Astrocyte of the spinal cord (primary cell): ENCODE measurements around the gene SLC4A8.

Source experiments
- DNase-seq: peaks from one replicate; pipeline ENCODE4 v3.0.0; 2011; ENCODE audit warnings: low read depth, low spot score
- H3K4me3 ChIP-seq: 2 replicates; pipeline ENCODE4 v1.5.1; 2011; ENCODE audit warnings: low read depth, mild to moderate bottlenecking, low read length, moderate library complexity
- CTCF ChIP-seq: IDR thresholded peaks from 2 replicates; pipeline ENCODE4 v1.5.1; 2012; ENCODE audit warnings: low read depth, mild to moderate bottlenecking, low read length, inconsistent platforms
- in situ Hi-C: cut with HindIII; loops from 2 replicates; pipeline ENCODE4 v1.10.0; 2017; ENCODE audit warnings: low sequenced_read_pairs

Gene SLC4A8

GRCh38 chr12:51517800-51518199, 93.2 kb downstream of the SLC4A8 start:
- H3K4me3 ChIP-seq: no peak overlapping the region
- no peak for TF ChIP-seq CTCF
- in situ Hi-C loops: no loop called here
- no peak for DNase-seq

DNA sequence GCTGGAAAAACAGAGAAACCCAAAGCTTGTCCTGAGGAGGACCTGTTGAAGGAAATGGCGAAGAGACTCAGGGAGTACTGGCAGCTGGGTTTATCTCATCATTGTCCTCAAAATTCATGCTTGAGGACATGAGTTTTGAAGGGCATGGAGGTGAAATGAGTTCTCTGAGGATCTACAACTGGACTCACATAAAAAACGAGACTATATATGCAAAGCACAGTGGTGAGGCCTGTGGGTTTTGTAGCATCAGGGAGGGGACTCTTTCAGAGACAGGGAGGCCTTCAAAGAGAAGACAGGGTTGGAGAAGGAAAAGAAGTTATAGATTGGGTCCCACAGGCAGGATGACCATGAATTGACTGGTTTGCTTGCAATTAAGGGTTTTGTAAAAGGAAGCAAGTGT, 95.1 kb downstream of the SLC4A8 start:
- no peak overlapping the region for H3K4me3 ChIP-seq
- DNase-seq: no peak
- in situ Hi-C loops: no loop called here
- no peak for TF ChIP-seq CTCF

DNA sequence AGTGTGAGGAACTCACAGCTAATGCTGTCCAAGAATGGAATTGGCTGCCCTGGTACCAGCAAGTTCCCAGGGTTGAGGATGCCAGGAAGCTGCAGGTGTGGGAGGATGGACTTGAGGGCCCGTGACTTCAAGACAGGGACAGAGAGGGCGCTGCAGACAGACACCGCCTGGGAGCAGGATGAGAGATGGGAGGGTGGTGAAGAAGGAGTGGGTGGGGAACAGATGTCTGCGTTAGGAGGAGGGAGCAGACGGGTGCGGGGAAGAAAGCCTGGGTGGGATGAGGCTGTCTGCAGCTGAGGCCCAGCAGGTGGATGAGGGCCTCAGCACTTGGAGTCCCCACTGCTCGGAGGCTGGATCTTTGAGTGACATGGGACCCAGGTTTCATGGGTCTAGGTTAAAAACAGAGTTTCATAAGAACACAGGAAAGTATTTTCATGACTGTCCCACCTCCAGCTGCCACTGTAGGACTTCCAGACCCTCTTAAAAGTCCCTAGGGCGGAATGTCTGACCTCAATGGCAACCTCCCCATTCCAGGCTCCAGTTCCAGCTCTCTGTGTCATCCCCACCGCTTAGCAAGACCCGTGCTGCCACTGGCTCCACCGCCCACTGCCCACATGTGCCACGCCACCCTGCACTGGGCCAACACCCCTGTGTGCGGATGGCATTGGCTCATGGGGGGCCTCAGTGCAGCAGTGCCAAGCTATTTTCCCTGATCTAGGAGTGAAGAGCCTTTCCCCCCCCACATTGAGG, 96.1 kb downstream of the SLC4A8 start:
- in situ Hi-C loops: no loop called here
- no peak overlapping the region for H3K4me3 ChIP-seq
- TF ChIP-seq CTCF: no peak
- DNase-seq: no peak

- DNase-seq: peak; percentile 2
- H3K4me3 ChIP-seq: no peak overlapping the region
- in situ Hi-C loops: no loop called here
- peak; percentile 25 for TF ChIP-seq CTCF
These were observed 97.1 kb downstream of the SLC4A8 start for GRCh38 chr12:51521554-51522276.

- TF ChIP-seq CTCF: no peak
These were observed 98.1 kb downstream of the SLC4A8 start for GRCh38 chr12:51522696-51523095.

DNA sequence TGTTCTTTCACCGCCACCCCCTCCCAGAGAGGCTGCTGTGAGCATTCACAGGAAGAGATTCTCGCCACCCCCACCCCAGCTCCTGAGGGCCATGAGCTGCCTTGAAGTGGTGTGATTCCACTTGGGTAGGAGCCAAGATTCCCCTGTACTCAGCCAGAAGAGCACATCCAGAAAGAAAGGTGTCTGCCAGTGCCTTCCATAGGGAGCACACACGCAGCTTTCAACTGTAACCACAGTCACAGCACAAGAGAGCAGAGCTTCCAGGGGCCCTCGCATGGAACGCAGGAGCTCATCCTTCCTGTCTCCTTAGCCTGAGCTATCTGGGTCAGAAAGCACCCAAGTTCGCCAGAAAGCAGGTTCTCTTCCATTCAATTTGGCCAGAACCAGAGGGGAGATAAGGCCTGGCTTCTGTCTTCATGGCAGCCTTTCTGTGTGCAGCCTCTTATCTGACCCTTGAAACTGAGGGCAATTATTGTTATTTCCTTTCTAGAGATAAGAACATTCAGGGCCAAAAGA, 99.8 kb downstream of the SLC4A8 start:
- no peak overlapping the region for H3K4me3 ChIP-seq
- no peak for TF ChIP-seq CTCF
- in situ Hi-C loops: no loop called here
- DNase-seq: no peak

More at GRCh38 chr12:51522696-51523095, 98.1 kb downstream of the SLC4A8 start:
- no peak for DNase-seq
- H3K4me3 ChIP-seq: no peak overlapping the region
- in situ Hi-C loops: no loop called here
